KBM-7 (cell line): Measurements from ENCODE around the gene UFSP2.

ENCODE experiments used
- DNase-seq: peaks from one replicate; pipeline ENCODE4 v3.0.0-alpha.2; 2015
- in situ Hi-C: fragments of 300-500 bp; cut with MboI; formaldehyde crosslinking; loops from 2 replicates; pipeline ENCODE4 v1.14.3; 2020; ENCODE audit warnings: low sequenced_read_pairs, low pct_unique_long_range_greater_than_20kb, mixed read lengths

The UFSP2 gene

GRCh38 chr4:185425647-185426352 lies at the start of gene UFSP2:
Gene UFSP2 (minus strand): TSS chr4:185425964. CDS start chr4:185425868, 96 bp downstream.
- in situ Hi-C loops, result no loop called here
- peak; percentile 94 for DNase-seq

GRCh38 chr4:185473247-185473646 lies 47.5 kb upstream of the UFSP2 start:
- in situ Hi-C loops, result no loop called here
- no peak for DNase-seq

GRCh38 chr4:185472103-185472542 lies 46.4 kb upstream of the UFSP2 start:
- DNase-seq, result no peak
- in situ Hi-C loops, result no loop called here

GRCh38 chr4:185471235-185472102 lies 45.7 kb upstream of the UFSP2 start, which contains the start of gene CCDC110:
Gene CCDC110 (minus strand): TSS chr4:185471733. CDS start chr4:185471683, 50 bp downstream.
- in situ Hi-C loops, result no loop called here
- DNase-seq, result peak; percentile 80

- in situ Hi-C loops, result no loop called here
- peak; percentile 48 for DNase-seq
These were observed 44.9 kb upstream of the UFSP2 start for GRCh38 chr4:185470501-185471195.

GRCh38 chr4:185469580-185470154 lies 43.9 kb upstream of the UFSP2 start:
- in situ Hi-C loops, result no loop called here
- DNase-seq, result peak; percentile 6

- no peak for DNase-seq
- in situ Hi-C loops, result no loop called here
These were observed 43.2 kb upstream of the UFSP2 start for GRCh38 chr4:185468999-185469398.

GRCh38 chr4:185467991-185468390 lies 42.2 kb upstream of the UFSP2 start:
- DNase-seq, result no peak
- in situ Hi-C loops, result no loop called here

GRCh38 chr4:185467101-185467500 lies 41.3 kb upstream of the UFSP2 start:
- DNase-seq, result no peak
- in situ Hi-C loops, result no loop called here

GRCh38 chr4:185465707-185466106 lies 39.9 kb upstream of the UFSP2 start:
- DNase-seq, result no peak
- in situ Hi-C loops, result no loop called here

GRCh38 chr4:185464887-185465286 lies 39.1 kb upstream of the UFSP2 start:
- no peak for DNase-seq
- in situ Hi-C loops, result no loop called here

- no peak for DNase-seq
- in situ Hi-C loops, result no loop called here
These were observed 38.4 kb upstream of the UFSP2 start for GRCh38 chr4:185464183-185464582.

- DNase-seq, result no peak
- in situ Hi-C loops, result no loop called here
These were observed 37.8 kb upstream of the UFSP2 start for GRCh38 chr4:185463541-185463940.

GRCh38 chr4:185461565-185461964 lies 35.8 kb upstream of the UFSP2 start:
- in situ Hi-C loops, result no loop called here
- DNase-seq, result no peak

- in situ Hi-C loops, result no loop called here
- DNase-seq, result no peak
These were observed 31.4 kb upstream of the UFSP2 start for GRCh38 chr4:185457136-185457535.

- in situ Hi-C loops, result no loop called here
These were observed 30.4 kb upstream of the UFSP2 start for GRCh38 chr4:185456131-185456530.

GRCh38 chr4:185445209-185445608 lies 19.4 kb upstream of the UFSP2 start:
- no peak for DNase-seq
- in situ Hi-C loops, result no loop called here

More at GRCh38 chr4:185456131-185456530, 30.4 kb upstream of the UFSP2 start:
- DNase-seq, result no peak

- no peak for DNase-seq
These were observed 15.7 kb upstream of the UFSP2 start for GRCh38 chr4:185441479-185441878.

GRCh38 chr4:185437809-185438208 lies 12.0 kb upstream of the UFSP2 start:
- DNase-seq, result no peak
- in situ Hi-C loops, result no loop called here

More at GRCh38 chr4:185441479-185441878, 15.7 kb upstream of the UFSP2 start:
- in situ Hi-C loops, result no loop called here
